ENCODE measurements around the gene KISS1.

Gene KISS1

DNA sequence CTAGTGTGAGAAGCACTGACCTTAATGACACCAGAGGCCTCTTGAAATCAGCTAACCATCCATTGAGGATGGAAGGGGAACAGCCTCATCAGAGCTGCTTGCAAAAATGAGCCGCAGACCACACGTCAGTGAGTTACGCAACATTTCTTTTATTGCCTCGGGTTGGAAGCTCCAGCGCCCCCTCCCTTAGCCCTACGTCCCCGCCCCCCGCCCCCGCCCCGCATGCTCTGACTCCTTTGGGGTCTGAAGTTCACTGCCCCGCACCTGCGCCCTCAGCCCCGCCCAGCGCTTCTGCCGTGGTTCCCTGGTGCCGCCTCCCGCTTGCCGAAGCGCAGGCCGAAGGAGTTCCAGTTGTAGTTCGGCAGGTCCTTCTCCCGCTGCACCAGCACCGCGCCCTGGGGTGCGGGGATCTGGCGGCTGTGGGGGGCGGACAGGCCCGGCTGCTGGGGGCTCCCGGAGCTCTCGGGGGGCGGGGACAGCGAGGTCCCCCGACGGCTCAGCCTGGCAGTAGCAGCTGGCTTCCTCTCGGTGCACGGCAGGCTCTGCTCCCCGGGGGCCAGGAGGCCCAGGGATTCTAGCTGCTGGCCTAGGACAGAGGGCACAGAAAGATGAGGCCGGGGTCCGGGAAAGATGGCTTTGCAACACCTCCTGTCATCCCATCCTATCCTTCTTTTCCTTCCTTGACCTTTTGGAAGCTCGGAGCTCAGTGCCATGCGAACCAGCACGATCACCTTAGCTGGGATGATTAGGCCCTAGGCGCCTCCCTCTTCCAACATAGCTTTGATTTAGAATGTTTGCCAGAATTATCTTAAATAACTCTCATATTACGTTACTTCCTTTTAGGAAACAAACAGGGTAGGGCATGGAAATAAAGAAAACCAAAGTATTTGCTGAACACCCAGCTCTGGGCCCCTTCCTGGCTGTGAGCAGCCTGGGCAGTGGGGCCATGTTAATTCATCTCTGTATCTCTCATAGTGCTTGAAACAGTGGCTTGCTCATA lies 5.8 kb downstream of the KISS1 start:
- DNase-seq = no peak

DNA sequence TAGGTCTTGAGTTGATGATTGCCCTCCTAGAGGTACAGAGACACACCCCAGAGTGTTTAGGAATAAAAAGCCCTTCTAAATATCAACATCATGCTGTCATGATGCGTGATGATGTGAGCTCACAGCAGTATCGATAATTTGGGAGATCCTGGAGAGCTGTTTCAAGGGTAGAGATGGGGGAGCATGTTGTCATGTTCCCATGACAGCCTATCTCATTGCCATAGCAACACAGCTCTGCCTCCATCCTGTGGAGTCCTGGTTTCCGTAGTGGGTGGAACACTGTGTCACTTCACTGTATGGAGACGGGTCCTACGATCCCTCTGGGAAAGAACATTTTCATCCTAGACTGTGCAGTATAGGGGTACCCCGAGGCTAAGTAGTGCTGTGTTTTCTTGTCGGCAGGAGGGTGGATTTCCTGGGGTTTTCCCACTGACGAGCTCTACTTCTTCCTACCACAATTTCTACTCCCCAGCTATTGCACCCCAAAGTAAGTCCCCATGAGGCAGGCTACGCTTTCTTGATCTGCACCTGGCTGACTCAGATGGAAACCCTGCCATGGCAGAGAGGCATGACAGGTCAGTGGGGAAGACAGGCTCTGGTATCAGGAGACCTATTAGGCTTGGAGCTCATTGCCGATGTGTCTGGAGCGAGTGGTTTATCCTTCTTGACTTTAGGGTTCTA lies 7.2 kb downstream of the KISS1 start:
- DNase-seq = no peak

DNA sequence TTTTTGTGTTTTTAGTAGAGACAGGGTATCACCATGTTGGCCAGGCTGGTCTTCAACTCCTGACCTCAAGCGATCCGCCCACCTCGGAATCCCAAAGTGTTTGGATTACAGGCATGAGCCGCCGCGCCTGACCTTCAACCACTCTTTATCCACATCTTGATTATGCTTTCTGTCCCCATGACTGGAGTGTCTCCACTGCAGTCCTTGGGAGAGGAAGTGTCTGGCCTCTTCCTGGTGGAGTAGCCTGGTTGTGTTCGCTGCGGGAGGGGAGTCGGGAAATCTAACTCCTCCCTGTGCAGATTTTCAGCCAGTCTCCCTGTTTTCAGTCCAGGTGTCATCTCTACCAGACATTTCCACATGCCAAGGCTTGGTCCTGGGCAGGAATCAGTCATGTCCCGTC lies 9.7 kb downstream of the KISS1 start:
- DNase-seq = no peak

DNA sequence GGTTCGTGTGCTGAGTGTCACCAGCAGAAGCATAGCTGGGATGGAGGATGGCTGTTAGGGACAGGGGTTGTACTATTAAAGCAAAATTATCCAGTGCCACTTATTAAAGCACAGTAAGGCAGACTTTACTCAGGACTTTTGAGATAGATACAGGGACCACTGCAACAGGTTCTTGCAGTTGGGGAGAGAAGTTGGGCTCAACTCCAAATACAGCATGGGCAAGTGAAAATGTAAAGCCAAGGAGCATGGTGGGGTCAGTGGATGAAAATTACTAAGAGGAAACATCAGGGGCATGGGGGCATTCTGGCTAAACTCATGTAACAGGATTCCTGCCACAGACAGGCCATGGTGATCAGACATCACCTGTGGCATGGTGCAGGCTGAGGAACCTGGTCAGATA lies 15.2 kb downstream of the KISS1 start:
- DNase-seq = no peak

DNA sequence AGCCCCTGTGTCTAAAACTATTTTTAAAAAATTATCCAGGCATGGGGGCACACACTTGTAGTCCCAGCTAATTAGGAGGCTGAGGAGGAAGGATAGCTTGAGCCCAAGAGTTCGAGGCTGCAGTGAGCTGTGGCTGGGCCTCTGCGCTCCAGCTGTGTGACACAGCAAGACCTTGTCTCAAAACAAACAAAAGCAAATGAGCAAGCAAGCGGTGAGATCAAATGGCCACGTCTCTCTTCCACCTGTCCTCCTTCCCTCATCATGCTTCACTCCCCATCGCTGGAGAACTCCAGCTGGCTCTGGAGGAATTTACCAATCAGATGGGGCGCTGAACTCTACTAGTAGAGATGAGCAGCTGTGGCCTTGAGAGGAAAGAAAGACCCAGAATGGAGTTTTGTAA lies 16.2 kb downstream of the KISS1 start:
- DNase-seq = no peak

DNA sequence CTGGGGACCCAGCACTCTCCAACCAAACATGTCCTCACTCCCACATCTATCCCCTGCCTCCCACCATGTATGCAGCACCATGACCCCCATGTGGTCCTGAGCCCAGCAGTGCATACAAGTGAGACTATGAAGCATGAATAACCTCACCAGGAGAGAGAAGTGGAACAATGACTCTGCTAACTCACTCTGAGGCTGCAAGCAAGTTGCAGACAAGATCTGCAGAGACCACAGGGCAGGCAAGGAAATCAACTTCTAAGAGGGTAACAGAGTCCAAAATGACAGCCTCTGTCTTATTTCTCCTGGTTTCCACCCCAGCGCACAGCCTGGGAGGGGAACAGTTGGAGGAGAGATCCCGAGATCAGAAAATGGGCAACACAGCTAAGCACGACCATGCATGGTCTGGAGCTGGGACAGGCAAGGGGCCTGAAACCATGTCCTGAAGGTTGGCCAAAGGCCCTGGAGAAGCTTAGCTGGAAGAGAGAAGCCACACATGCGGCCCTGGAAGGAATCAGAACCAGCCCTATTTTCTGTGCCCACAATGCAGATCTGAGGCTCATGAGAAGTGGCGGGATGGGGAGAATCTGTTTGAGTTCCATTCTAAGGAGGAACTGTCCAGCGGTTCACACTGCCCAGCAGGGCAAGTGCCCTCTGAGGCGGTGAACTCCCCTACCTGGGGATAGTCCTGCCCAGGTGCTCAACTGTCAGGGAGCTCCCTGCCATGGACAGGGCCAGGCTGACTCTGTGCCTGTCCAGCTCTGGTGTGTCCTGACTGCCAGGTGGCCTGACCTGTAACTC lies 17.6 kb downstream of the KISS1 start:
- DNase-seq = no peak

DNA sequence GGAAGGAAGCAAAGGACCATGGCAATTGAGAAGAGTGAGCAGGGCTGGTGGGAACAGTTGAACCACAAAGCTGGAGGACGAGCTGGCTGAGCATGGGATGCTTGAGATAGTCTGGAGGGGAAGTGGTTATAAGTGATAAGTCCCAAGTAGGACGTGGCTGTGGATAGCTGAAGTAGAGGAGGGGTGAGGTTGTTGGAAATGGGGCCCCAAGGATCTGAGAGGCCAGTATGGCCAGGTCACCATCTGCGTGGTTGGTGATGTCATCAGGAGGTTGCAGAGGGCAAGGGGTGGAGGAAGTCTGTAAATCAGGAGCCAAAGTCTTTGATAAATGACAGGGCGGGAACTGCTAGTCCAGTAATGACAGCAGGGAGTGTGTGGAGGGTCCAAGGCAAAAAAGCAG lies 19.2 kb downstream of the KISS1 start:
- DNase-seq = no peak

DNA sequence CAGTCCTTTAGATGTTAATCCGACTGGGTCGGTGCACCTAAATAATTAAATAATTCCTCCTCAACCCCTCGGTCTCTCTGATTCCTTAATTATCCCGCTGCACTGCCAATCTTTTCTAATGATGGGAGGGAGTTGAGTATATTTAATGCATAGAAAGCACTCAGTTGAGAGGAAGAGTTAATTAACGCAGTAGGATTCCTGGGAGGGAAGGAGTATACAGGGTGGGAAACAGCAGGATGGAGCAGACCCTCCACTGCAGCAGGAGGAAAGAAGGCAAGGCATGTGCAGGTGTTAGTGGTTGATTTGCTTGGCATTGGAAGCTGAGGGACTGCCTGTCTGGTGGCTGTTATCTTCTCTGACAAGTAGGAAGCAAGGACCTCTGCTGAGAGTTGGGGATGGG lies 20.2 kb downstream of the KISS1 start:
- DNase-seq = no peak

DNA sequence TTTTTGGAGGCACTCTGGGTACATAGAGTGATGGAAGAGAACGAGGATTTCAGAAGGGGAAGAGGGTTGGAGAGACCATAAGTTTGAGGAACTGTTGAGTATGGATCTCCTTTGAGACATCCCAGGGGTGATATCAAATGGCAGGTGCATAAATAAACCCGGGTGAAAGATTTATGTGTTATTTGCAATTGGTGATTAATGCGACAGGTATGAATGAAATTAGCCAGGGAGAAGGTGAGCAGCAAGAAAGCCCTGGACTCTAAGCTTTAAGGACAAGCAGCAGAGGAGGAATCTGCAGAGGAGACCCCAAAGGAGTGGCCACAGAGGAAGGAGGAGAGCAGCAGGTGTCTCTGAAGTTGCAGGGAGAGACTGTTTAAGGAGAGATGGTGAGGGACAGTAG lies 21.3 kb downstream of the KISS1 start:
- DNase-seq = no peak

DNA sequence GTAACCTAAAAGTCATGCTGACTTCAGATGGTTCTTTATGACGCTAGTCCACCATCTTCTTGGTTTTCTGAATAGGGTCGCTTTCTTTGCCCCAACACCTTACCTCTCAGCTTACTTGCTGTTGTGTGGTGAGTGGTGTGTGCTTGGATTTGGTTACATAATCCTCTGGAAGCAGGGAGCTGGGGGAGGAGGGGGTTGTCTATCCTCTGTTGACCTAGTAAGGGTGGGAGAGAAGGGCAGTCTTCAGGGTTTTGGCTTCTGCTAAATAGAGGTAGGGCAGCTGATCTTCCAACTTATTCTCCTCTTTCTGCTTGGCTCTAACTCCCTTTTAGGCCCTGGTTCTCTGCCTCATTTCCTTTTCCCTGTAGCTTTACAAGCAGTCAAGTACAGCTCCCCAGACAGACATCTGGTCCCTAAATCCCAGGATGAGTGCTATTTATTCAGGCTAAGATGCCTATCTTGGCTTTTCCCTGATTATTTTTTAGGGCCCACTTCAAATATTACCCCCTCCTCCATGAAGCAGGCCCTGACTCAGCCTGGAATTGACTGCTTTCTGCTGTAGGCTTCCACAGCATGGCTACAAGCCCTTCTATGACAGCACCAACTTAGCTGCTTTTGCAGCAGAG lies 23.8 kb downstream of the KISS1 start:
- DNase-seq = no peak

DNA sequence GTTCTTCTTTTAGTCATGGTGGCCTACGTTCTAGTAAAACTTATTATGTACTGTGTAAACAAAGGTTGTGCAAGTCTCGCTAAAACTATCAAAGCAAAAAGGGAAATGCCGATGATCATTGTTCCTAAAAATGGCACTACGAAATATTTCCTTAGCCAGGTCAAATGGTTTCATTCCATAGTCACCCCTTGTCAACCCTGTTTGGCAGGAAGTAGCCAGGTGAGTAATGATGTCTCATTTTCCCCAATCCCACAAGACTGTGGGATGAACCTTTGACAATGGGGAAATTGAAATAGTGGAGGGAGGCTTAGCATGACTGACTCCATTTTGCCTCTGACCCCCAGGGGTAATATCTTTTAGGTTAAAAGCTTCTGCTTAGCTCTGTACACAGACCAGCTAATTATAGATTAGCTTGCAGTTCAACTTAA lies 24.5 kb downstream of the KISS1 start:
- no peak for DNase-seq

DNA sequence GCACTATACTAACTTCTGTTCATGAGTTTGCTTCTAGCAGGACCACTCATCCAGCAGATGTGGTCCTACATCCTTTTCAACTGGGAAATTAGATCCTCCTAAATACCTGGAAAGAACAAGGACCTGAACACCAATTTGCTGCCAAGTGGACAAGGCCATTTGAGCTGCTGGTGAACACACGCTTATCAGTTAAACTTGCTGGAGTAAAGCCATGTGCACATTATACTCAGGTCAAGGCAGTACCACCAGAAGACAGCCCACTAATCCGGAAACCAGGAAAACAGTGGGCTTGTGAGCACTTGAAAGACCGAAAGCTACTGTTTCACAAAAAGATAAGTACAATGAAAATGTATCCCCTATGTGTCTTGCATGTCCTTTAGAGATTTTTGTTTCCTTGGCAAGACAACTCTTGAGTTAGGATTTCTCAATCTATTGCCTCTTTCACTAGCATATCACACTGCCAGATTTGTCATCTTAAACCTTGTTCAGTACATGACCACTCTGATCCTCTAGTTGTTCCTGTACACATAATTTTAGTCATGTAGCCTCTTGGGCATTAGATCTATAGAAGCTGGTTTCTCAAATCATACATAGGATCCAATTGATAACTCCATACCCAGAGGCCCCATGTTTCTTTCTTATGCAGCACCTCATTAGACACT lies 25.7 kb downstream of the KISS1 start:
- no peak for DNase-seq

DNA sequence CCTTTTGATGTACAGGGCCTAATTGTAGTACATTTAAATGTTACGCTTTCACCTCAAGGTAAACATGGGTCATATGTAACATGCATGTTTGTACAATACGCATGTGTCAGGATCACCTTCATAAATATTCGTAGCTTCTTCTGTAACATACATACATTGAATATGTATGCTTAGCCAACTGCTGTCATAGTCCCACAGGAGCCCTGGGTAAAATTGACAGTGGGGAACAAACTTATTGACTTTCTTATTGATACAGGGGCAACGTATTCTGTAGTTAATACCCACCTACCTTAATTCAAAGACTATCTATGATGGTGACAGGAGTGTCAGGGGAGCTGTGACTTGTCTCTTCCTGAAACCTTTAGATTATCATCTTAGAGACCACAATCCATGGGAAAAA lies 26.4 kb downstream of the KISS1 start:
- no peak for DNase-seq

DNA sequence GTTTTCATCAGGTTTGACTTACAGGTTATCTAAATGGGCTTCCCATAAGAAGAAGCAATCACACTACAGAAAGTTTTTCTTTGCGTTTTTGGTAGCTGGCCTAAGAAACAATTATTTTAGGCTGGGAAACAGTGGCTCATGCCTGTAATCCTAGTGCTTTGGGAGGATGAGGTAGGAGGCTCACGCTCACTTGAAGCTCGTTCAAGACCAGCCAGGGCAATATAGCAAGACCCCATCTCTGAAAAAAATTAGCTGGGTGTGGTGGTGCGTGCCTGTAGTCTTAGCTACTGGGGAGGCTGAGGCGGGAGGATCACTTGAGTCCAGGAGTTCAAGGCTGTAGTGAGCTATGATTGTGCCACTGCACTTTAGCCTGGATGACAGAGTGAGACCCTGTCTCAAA lies 28.6 kb downstream of the KISS1 start:
- DNase-seq = no peak

DNA sequence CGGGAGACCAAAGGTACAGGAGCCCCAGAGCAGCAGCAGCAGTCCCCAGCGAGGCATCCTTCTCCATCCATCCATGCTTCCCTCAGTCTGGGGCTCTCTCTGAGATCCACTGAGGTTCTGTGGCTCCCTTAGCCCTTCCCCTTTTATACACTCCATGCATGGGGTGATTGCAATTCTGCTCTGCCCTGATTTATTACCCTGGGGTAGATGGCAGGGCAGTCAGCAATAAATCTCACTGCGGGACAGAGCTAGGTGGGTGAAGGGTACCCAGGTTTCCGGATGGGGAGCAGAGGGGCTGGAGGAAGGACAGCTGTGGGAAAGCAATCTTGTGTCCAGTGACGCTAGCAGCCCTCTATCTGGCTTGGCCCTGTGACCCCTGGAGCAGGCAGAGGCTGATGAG lies 30.1 kb downstream of the KISS1 start, which contains the start of gene REN:
REN (minus strand) TSS at position 119 of the 400 bp plus-strand sequence; CDS start at position 75, 44 bp downstream.
- no peak for DNase-seq

DNA sequence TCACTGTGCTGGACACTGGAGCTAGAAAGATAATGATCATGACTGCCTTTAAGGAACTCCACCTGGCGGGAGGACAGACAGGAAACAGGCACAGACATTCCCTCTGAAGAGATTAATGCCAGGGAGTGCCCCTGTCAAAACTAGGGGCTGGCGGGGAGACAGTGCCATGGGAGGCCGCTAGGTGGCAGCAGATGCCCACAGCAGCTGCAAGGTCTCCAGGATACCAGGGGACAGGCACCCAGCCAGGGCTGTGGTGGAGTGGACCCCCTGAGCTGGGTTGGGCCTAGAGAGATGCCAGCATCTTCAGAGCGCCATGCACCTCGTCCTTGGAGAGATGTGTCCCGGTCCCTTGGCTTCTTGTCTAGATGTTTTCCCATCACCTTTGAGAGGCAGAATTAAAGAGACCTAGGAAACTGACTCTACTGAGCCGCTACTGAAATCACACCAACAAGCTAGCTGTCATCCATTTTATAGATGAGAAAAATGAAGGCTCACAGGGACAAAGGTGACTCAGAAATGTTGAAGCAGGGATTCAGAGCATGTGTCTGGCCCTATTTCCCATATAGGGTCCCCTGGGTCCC lies 33.7 kb downstream of the KISS1 start:
- peak; percentile 62 for DNase-seq

DNA sequence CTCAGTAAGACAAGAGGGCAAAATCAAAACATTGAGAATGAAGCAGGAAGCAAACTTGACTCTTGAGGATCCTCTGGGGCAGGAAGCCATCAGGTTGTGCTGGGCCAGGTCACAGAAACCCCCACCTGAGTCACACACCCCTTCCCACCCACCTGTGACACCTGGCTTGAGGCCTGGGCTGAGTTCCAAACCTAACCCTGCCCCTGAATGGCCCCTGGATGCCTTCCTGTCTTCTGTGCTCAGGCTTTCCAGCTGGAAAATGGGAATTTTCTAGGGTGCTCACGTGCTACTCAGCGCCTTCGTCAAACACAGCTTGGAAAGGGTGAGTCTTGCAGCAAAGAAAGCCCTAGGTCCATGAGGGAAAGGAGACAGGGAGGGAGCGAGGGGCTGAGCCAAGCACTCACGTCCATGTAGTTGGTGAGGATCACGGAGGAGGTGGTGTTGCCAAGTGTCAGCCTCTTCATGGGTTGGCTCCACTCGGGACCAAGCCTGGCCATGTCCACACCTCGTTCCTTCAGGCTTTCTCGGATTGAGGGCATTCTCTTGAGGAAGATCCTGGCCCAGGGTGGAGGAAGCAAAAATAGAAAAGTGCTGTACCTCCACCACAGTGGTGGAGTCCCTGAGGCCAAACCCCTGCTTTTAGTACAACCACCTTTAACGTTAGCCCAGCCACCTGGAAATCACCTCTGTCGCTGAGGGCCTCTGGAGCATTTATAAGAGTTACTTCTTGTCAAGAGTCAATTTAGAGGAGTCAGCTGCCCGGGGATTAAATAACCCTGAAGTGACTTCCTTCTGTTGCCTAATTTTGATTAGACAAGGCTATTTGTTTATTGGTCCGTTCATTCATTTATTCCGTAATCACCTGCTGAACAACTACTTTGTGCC lies 34.4 kb downstream of the KISS1 start:
- DNase-seq = no peak

DNA sequence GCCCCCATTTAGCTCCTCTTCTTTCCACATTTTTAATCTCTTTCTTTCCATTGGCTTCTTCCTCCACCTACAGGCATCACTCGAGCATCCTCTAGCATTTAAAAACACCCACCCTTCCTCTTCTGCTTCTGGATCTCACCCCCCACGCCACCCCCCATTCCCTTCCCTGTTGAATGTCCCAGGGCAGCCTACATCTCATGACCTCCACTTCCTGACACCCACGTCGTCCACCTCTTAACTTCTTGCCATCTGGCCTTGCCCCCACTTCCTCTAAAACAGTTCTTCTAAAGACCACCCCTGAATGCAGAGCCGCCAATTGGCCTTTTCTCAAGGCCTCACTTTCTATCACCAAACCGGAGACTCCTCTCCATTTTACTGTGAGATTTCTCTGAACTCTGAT lies 38.3 kb downstream of the KISS1 start:
- DNase-seq = no peak

DNA sequence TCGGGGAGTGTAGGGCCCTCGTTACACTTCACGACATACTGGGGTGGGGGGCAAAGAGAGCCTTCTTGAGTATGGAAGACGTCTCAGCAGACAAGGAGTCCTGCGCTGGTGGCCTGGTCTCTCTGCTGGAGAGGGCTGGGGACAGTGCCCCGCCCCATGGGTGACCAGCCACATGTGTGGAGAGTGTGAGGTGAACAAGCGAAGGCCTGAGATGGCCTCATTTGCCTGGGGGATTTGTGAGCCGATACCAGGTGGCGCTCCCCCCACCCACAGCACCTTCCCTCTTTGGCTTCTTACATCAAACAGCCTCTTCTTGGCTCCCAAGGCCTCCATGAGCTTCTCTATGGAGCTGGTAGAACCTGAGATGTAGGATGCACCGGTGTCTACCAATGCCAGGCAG lies 40.4 kb downstream of the KISS1 start:
- no peak for DNase-seq

DNA sequence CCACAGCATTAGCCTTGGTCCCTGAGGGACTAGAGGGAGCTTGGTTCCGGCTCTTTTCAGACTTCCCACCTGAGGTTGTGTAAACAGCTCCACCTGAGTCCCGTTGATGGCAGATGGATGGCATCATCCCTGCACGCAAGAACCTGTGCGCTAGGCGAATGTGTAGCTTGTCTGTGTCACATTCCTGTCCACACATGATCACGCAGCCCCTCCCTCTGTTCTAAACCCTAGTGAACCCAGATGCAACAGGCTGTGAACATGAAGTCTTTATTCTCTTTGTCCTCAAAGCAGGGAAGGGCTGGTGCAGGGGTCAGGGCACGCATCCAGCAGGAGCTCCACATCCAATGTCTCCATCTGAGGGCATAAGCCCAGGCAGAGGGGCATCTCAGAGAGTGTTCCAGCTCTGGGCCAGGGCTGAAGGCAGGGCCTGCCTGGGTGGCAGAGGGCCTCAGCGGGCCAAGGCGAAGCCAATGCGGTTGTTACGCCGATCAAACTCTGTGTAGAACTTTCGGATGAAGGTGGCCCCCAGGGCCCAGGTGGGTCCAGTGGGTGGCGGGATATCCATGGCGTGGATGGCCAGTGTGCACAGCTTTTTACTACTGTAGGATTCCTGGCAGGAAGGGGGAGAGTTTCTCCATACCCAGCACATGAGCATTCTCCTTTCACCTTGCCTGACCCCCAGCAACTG lies 41.6 kb downstream of the KISS1 start:
- no peak for DNase-seq

Data from CD4-positive, alpha-beta T cell treated with Interleukin-4 for 4 hours (primary cell).